HepG2 (cell line): ENCODE data around the gene ACOXL.

ENCODE experiments used
- IKZF1 ChIP-seq: fragments of 450-650 bp; IDR thresholded peaks from 2 replicates; pipeline ENCODE4 v1.7.1; 2016
- REST ChIP-seq, 2 experiments: IDR thresholded peaks; 2 replicates each; pipeline ENCODE4 v1.6.1; 2011 to 2012; ENCODE audit warnings: low read length in 2 of 2, borderline replicate concordance in 1 of 2, low read depth in 1 of 2, mild to moderate bottlenecking in 1 of 2, moderate library complexity in 1 of 2

- no peak for TF ChIP-seq IKZF1
- no peak for TF ChIP-seq REST (IDR thresholded peaks at IDR 0.05; ENCODE audit: borderline replicate concordance in 1 of 2, low read depth in 1 of 2, low read length in 2 of 2)
Observed at GRCh38 chr2:111024496-111024895, 292.1 kb downstream of the ACOXL start.
